ENCODE measurements around the gene MLKL. TPM values are rescaled to one million over a fixed set of nuclear protein-coding genes. Genes with fewer than 3 reads are reported as not detected.
A peak's percentile ranks its signal among the peaks of the same experiment; 100 is the strongest.

Gene MLKL
- total RNA-seq, 1 experiment from 2014 or later, result 9.7 TPM

- CTCF ChIA-PET, result no interaction called here
- Mint-ChIP-seq H3K27me3 (ENCODE audit: insufficient read depth, unreplicated experiment) (no peaks in the 10 kb centered on the region), H3K36me3 (ENCODE audit: insufficient read depth, unreplicated experiment) (no peaks in the 10 kb centered on the region), H3K27ac (ENCODE audit: unreplicated experiment) (no peak overlapping the region), H3K4me1 (ENCODE audit: low read depth, unreplicated experiment) (no peaks in the 10 kb centered on the region), H3K4me3 (ENCODE audit: unreplicated experiment) (no peak overlapping the region), H3K9me3 (ENCODE audit: unreplicated experiment) (peaks cover 5% of the 10 kb centered on the region)
- POLR2A ChIA-PET, result no interaction called here
- H3K9me3 ChIP-seq, result peaks cover 3% of the 10 kb centered on the region; the same call in 1 of the 2 replicates
- no peaks in the 10 kb centered on the region for H3K27me3 ChIP-seq (replicated peaks; ENCODE audit: control insufficient read depth, insufficient read depth, low read length)
- TF ChIP-seq CTCF (IDR thresholded peaks at IDR 0.05; ENCODE audit: insufficient read depth in 1 of 2, low read depth in 1 of 2, low read length in 1 of 2, severe bottlenecking in 1 of 2, unreplicated experiment in 1 of 2), result no peak
- H3K4me1 ChIP-seq, result no peaks in the 10 kb centered on the region
- no peak overlapping the region for H3K4me3 ChIP-seq (ENCODE audit: low read depth, low read length)
- no peak for DNase-seq
- intact Hi-C loops (cut with micrococcal nuclease; ENCODE audit: unreplicated experiment), result no loop called here
- no peaks in the 10 kb centered on the region; the same call in 1 of the 2 replicates for H3K36me3 ChIP-seq (ENCODE audit: control insufficient read depth, insufficient read depth, low read length)
- BruUV-seq (replicated peaks), result no TSS peak
Measured at GRCh38 chr16:74721716-74722115, 21.1 kb upstream of the MLKL start.

GRCh38 chr16:74720579-74720978 lies 19.9 kb upstream of the MLKL start:
- Mint-ChIP-seq H3K27ac (ENCODE audit: unreplicated experiment) (no peak overlapping the region), H3K36me3 (ENCODE audit: insufficient read depth, unreplicated experiment) (no peaks in the 10 kb centered on the region), H3K9me3 (ENCODE audit: unreplicated experiment) (no peaks in the 10 kb centered on the region), H3K27me3 (ENCODE audit: insufficient read depth, unreplicated experiment) (no peaks in the 10 kb centered on the region), H3K4me1 (ENCODE audit: low read depth, unreplicated experiment) (no peaks in the 10 kb centered on the region), H3K4me3 (ENCODE audit: unreplicated experiment) (no peak overlapping the region)
- Histone ChIP-seq H3K9me3 (no peaks in the 10 kb centered on the region), H3K27me3 (replicated peaks; ENCODE audit: control insufficient read depth, insufficient read depth, low read length) (no peaks in the 10 kb centered on the region), H3K4me1 (no peaks in the 10 kb centered on the region), H3K36me3 (ENCODE audit: control insufficient read depth, insufficient read depth, low read length) (no peaks in the 10 kb centered on the region; the same call in 1 of the 2 replicates), H3K4me3 (ENCODE audit: low read depth, low read length) (no peak overlapping the region)
- ChIA-PET POLR2A (no interaction called here), CTCF (interaction anchor here (1.6 kb wide), 1 partner anchor 93 kb away, joined by 3 read pairs; no protein-coding TSS in a partner anchor)
- no TSS peak for BruUV-seq (replicated peaks)
- no peak for DNase-seq
- no peak for TF ChIP-seq CTCF (IDR thresholded peaks at IDR 0.05; ENCODE audit: insufficient read depth in 1 of 2, low read depth in 1 of 2, low read length in 1 of 2, severe bottlenecking in 1 of 2, unreplicated experiment in 1 of 2)
- intact Hi-C loops (cut with micrococcal nuclease; ENCODE audit: unreplicated experiment), result no loop called here

- Mint-ChIP-seq H3K27me3 (ENCODE audit: insufficient read depth, unreplicated experiment) (no peaks in the 10 kb centered on the region), H3K36me3 (ENCODE audit: insufficient read depth, unreplicated experiment) (no peaks in the 10 kb centered on the region), H3K4me3 (ENCODE audit: unreplicated experiment) (no peak overlapping the region), H3K4me1 (ENCODE audit: low read depth, unreplicated experiment) (no peaks in the 10 kb centered on the region), H3K9me3 (ENCODE audit: unreplicated experiment) (no peaks in the 10 kb centered on the region), H3K27ac (ENCODE audit: unreplicated experiment) (no peak overlapping the region)
- ChIA-PET CTCF (interaction anchor here (1.6 kb wide), 1 partner anchor 95 kb away, joined by 3 read pairs; no protein-coding TSS in a partner anchor), POLR2A (interaction anchor here (0.5 kb wide), 1 partner anchor 22 kb away, joined by 3 read pairs; no protein-coding TSS in a partner anchor)
- H3K9me3 ChIP-seq, result no peaks in the 10 kb centered on the region
- no peaks in the 10 kb centered on the region for H3K27me3 ChIP-seq (replicated peaks; ENCODE audit: control insufficient read depth, insufficient read depth, low read length)
- DNase-seq, result peak in 1 of 2 experiments; percentile 24
- intact Hi-C loops (cut with micrococcal nuclease; ENCODE audit: unreplicated experiment), result no loop called here
- H3K36me3 ChIP-seq (ENCODE audit: control insufficient read depth, insufficient read depth, low read length), result no peaks in the 10 kb centered on the region; the same call in 1 of the 2 replicates
- H3K4me3 ChIP-seq (ENCODE audit: low read depth, low read length), result no peak overlapping the region
- H3K4me1 ChIP-seq, result no peaks in the 10 kb centered on the region
- no peak for TF ChIP-seq CTCF (IDR thresholded peaks at IDR 0.05; ENCODE audit: insufficient read depth in 1 of 2, low read depth in 1 of 2, low read length in 1 of 2, severe bottlenecking in 1 of 2, unreplicated experiment in 1 of 2)
- BruUV-seq (replicated peaks), result no TSS peak
Measured at GRCh38 chr16:74718741-74719610, 18.3 kb upstream of the MLKL start.

All from Caco-2 (cell line).